GM21526 (cell line): ENCODE measurements around the gene SUPT6H.
A peak's percentile ranks its signal among the peaks of the same experiment; 100 is the strongest.
"Not testable (repeated sequence)": the region's sequence is repeated elsewhere in the genome, so short reads cannot be mapped to it uniquely, and the experiment has no call there.

Experiments used
- ATAC-seq: cut with Tn5 transposase; IDR thresholded peaks from one replicate; pipeline ENCODE4 v1.9.1; 2021; ENCODE audit warnings: moderate library complexity; ENCODE audit not compliant: unreplicated experiment, low FRiP score

Gene SUPT6H

DNA sequence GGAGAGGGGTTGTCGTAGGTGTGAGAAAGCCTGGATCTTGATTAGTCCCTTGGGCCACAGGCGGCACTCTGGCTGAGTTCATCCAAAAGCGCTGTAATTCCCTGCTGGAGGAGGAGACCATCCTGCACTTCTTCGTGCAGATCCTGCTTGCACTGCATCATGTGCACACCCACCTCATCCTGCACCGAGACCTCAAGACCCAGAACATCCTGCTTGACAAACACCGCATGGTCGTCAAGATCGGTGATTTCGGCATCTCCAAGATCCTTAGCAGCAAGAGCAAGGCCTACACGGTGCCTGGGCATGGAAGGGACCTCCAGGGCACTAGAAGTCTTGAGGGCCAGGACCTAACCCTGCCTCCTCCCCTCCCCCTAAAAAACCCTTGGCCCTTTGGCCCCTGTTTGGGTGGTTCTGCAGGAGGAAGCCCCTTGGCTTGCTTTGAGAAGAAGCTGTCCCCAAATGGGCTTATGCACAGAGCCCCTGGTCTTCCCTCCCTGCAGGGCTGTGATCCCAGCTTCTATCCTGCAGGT is 72.8 kb downstream of the SUPT6H start:
- no peak for ATAC-seq

DNA sequence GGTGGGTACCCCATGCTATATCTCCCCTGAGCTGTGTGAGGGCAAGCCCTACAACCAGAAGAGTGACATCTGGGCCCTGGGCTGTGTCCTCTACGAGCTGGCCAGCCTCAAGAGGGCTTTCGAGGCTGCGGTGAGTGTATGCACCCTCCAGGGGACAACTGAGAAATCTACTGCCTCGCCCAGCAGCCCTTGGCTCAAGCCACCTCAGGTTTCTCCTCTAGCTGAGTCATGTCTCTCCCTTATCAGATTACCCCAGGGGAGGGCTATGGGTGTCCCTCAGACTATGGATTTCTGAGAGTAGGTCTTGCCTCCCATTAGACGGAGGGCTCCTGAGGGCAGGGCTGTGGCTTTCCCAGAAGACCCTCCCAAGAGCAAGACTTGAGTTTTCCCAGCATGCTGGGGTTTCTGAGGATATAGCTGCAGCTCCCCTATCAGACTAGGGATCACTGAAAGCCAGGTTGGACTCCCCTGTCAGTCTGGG is 73.3 kb downstream of the SUPT6H start:
- no peak for ATAC-seq

DNA sequence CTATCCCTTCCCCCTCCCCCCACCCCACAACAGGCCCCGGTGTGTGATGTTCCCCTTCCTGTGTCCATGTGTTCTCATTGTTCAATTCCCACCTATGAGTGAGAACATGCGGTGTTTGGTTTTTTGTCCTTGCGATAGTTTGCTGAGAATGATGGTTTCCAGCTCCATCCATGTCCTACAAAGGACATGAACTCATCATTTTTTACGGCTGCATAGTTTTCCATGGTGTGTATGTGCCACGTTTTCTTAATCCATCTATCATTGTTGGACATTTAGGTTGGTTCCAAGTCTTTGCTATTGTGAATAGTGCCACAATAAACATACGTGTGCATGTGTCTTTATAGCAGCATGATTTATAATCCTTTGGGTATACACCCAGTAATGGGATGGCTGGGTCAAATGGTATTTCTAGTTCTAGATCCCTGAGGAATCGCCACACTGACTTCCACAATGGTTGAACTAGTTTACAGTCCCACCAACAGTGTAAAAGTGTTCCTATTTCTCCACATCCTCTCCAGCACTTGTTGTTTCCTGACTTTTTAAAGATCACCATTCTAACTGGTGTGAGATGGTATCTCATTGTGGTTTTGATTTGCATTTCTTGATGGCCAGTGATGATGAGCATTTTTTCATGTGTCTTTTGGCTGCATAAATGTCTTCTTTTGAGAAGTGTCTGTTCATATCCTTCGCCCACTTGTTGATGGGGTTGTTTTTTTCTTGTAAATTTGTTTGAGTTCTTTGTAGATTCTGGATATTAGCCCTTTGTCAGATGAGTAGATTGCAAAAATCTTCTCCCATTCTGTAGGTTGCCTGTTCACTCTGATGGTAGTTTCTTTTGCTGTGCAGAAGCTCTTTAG is 74.1 kb downstream of the SUPT6H start:
- ATAC-seq = not testable (repeated sequence)

DNA sequence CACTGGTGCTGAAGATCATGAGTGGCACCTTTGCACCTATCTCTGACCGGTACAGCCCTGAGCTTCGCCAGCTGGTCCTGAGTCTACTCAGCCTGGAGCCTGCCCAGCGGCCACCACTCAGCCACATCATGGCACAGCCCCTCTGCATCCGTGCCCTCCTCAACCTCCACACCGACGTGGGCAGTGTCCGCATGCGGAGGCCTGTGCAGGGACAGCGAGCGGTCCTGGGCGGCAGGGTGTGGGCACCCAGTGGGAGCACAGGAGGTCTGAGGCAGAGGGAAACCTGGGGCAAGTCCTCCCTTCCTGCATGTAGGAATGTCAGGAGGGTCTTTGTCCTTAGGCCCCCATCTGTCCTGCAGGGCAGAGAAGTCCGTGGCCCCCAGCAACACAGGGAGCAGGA is 75.3 kb downstream of the SUPT6H start:
- no peak for ATAC-seq

DNA sequence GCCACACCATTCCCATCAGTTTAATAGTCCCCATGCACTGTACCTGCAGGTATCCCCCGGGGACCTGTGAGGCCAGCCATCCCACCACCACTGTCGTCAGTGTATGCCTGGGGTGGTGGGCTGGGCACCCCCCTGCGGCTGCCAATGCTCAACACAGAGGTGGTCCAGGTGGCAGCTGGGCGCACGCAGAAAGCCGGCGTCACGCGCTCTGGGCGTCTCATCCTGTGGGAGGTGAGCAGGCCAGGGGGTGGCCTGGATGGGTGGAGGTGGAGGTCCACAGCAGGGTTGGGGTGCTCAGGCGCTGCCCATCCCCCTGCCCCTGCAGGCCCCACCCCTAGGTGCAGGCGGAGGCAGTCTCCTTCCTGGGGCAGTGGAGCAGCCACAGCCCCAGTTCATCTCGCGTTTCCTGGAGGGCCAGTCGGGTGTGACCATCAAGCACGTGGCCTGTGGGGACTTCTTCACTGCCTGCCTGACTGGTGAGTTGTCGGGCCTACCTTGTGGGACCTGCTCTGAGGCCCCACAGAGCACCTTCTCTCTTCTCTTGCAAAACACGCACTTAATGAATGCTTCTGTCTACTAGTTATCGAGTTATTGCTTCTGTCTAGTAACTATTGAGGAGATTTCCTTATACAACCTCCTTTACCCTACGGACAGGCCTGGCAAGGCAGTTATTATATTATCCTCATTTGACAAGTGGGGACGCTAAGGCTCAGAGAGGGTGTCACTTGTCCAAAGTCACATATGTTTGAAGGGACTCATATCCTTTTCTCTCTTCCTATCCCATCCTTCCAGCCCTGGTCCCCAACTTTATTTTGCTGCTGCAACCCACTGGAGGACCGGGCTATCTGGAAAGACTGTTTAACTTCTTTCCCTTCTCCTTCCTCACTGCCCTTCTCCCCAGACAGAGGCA is 76.0 kb downstream of the SUPT6H start:
- ATAC-seq = peak; percentile 39

DNA sequence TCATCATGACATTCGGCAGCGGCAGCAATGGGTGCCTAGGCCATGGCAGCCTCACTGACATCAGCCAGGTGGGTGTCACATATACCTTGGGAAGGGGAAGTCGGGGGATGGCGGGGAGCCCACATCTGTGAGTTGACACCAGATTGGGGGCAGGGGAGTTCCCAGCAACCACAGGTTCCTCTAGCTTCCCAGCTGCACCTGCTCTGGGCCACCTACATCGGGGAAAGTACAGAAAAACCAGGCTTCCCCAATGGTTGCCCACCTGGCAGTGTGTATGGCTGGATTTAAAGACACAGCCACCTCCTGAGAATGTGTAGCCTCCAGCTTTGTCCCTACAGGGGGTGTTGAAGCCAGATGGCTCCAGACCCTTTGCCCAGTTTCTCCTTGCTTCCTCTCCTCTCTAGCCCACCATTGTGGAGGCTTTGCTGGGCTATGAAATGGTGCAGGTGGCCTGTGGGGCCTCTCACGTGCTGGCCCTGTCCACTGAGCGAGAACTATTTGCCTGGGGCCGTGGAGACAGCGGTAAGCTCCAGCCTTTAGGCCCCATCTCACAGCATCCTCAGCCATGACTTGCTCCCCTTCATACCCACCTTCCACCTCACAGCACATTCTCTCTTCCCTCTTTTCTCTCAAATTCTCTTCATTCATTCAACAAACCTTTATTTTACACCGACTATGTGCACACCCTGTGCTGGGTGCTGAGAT is 76.8 kb downstream of the SUPT6H start:
- no peak for ATAC-seq

DNA sequence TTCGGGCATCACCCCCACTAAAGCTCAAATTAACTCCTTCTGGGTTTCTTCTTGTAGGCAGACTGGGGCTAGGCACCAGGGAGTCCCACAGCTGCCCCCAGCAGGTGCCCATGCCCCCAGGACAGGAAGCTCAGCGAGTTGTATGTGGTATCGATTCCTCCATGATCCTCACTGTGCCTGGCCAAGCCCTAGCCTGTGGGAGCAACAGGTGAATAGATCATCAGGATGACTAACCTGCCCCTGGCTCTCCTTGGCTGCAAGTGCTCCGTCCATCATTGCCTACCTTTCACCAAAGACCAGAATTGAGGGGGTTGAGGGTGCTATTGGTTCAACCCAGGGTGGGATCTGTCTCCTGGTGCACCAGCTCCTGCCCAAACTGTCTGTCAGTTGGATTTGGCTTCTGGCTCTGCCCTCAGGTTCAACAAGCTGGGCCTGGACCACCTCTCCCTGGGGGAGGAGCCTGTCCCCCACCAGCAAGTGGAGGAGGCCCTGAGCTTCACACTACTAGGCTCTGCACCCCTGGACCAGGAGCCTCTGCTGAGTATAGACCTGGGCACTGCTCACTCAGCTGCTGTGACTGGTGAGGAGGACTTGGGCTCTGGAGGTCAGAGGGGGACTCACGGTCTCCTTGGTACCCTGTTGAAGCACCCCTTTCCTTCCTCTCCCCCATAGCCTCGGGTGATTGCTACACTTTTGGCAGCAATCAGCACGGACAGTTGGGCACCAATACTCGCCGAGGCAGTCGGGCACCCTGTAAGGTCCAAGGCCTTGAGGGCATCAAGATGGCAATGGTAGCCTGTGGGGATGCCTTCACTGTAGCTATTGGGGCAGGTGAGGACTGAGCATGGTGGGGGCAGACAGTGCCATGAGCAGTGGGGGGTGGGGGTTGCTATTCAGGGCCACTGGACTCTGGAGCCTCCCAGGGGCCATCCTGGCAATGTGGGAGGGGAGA is 78.7 kb downstream of the SUPT6H start:
- ATAC-seq = no peak

DNA sequence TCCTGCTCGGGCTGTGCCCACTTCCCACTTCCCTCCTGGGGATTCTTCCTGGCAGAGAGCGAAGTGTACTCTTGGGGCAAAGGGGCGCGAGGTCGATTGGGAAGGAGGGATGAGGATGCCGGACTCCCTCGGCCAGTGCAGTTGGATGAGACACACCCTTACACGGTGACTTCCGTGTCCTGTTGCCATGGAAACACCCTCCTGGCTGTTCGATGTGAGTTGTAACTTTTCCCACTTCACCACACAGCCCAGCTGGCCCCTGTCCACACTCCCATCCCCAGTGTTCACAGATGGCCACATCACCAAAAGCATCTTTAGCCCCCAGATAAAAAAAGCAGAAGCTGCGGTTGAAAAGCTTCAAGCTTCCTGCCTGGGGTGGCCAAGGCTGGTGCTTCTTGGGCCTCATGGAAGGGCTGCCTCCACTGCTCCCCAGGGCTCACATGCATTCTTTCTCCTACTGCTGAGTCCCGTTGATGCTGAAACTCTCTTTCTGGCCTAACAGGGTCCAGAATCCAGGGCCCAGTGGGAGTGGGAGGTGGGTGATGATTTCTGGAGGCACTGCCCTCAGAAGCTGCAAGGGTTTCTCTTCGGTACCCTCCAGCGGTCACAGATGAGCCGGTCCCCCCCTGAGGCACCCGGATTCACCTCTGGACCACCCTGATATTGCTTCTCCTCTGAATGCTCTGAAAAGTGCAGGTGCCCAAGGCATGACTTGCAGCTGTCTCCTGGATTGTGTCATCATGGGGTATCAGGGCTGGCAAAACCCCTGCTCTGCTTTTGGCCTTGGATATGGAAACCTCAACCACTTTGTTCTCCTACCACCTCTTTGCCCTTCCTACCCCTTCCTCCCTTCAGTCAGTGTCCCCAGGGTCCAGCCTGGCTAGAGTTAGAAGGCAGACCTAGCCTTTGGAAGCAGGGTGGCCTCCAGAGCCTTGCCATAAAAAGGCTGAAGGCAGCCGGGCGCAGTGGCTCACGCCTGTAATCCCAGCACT is 79.6 kb downstream of the SUPT6H start:
- ATAC-seq = no peak

DNA sequence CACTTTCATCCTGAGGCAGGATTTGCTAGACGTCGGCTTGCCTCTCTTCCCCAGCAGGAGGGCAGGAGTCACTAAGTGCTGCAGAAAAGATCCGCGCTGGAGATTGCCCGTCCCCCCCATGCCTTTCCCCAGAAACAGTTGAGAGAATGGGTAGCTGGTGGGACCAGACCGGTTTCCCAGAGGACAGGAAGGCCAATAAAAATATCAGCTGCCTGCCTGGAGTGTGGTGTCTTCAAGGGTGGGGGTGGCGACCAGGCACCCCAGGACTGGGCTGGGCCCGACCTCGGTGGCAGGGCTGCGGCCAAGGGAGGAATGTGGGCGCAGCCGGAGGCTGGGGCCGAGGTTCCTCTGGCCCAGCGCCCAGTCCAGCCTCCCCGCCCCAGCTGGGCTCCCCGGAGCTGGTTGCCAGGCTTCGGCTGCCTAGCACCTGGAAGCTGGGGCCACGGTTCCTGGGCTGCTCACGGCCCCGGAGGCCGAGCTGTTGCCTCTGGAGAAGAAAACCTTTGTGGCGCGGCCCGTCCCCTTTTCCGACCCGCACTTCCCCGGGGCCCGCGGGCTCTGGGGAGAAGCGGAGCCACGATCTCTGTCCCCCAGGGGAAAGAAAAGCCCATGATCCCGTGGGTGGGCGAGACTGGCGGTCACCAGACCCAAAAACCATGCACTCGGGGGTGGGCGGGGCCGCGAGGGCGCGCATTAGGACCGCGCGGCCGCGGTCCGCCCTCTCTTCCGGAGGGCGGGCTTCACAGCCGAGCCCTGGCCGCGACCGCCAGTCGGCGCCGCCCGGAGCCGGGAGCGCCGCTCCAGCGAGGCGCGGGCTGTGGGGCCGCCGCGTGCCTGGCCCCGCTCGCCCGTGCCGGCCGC is 81.5 kb downstream of the SUPT6H start, which contains the start of gene TRAF4:
TSS of gene TRAF4 (plus strand) at position 769 of the 861 bp plus-strand sequence. CDS start 102 bp downstream, outside the sequence.
- peak; percentile 42 for ATAC-seq

DNA sequence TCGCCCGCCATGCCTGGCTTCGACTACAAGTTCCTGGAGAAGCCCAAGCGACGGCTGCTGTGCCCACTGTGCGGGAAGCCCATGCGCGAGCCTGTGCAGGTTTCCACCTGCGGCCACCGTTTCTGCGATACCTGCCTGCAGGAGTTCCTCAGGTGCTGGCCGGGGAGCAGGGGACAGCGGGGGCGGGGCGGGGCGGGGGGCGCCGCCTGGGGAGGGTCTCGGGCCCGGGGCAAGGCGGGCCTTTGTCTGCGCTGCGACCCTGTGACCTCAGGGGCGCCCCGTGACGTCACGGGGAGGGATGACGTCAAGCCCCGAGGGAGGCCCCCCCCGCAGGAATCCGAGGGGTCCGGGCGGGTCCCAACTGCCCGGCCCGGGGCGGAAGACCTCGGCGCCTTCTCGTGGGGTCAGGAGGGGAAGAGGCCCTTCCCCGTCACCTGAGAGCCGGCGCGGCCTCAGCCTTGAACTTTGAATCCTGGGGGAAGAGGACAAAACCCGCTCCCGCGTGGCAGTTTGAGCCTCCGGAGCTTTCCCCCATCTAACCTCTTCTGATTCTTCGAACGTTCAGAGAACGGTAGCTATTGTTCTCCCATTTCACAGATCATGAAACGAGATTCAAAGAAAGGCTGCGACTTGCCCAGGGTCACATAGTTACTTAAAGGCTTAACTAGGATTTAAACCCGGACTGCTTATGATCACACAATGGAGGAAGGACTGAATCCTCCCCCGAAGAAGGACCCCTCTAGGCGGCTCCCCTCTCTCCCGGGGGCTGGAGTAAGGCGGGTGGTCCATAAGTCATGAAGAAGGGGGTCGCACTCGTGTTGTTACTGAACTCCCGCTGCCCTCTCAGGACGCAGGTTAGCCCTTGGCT is 82.3 kb downstream of the SUPT6H start:
- peak; percentile 14 for ATAC-seq

DNA sequence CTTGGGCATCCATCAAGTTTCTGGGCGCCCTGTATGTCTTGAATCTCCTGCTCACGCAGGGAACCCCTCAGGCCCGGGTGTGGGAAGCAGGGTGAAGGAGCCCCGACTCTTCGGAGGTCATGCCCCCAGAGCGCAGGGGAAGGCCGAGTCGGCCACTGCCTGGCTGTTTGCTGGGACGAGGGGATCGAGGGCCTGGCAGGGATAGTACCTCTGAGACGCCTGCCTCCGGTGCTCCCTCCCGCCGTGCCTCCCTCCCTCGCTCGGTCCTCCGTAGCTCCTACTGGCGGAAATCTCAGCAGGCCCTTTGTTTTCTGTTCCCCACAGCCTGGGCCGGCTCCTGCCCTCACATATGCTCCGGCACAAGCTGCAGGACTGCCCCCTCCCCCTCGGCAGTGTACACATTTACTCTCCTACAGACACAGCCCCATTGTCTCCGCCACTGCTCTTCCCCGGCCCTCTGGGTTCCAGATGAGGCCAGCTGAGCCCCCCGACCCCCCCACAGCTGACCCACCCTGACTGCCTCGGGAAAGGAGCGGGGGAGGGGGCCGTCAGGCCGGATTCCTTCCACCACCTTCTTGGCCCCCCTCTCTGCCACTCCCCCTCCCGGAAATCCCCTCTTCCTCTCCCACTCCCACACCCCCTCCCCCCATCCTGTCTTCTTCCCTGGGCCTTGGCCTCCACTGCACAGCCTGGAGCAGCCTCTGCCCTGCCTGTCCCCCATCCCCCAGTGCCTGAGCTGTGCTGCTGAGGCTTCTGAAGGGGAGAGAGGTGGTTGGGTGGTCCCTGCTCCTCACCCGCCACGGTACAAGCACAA is 83.2 kb downstream of the SUPT6H start:
- no peak for ATAC-seq

DNA sequence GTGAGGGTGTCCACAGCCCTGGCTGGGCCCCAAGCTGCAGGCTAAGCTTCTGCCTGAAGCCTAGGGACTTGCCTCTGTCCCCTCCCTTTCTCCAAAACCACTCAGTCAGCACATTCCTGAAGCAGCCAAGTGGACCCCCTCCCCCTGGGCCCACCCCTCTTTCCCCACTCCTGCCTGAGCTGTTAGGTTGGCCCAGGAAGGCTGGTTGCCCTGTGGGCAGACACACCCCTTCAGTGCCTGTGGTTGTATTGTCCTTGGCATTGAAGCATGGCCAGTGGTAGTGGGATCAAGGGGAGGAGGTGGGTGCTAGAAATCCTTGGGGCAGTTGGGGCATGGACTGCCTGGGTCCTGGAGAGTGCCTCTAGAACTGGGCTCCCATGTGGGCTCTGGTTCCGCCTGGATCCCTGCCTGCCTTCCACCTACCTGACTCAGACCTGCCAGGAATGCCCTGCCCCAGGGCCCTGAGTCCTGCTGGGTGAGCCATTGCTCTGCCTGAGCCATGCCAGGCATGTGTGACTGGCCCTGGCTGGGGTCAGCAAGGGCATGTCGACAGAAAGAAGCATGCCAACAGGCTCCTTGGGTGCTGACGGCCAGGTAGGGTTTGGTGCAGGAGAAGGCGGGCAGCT is 83.9 kb downstream of the SUPT6H start:
- ATAC-seq = no peak

DNA sequence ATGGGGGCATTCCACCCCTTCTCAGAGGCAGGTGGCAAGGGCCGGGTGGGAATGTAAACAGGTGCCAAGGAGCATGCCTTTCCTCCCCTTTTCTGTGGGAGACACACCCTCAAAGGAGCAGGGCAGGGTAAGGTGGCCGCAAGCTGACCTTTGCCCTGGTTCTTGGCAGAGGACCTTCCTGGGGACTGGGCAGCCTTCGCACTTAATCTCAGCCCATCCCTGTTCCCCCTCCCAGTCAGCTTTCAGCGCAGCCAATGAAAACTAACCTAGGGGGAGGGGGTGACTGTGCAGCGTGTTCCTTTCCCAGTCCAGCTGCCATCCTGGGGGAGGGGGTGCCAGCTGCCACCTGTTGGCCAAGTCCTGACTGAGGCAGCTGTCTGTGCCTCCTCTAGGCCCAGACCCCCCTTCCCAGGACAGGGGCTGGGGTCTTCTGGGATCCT is 84.6 kb downstream of the SUPT6H start:
- ATAC-seq = no peak

DNA sequence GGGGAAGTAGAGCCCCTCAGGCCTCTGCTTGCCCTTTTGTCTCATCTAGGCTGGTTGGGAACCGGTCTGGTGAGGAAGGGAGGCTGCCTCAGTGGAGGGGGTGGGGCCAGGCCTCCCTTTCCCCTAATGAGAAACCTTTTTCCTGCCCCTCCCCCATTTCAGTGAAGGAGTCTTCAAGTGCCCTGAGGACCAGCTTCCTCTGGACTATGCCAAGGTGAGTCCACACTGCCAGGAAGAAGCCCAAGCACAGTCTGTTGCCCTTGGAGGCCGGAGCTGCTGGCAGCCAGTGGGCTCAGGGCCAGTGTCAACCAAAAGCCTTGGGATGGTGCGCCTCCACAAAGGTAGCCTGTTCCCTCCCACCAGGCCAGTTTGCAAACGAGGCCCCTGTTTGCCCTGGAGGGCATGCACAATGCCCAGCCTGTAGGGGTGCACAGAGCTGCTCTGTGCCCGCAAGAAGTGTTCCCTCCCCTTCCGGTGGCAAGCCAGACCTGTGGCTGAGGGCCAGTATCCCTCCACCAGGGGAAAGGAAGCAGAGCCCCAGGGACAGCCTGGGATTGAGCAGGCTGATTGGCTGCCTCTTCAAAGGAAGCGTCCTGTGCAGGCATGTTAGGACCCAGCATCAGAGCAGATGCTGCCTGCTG is 85.2 kb downstream of the SUPT6H start:
- ATAC-seq = no peak
